Stimulated activated effector memory CD8-positive, alpha-beta T cell treated with anti-CD3 and anti-CD28 coated beads, Interleukin-12 subunit alpha, Interleukin-12 subunit beta, amount 100 ng/mL, for 72 hours (primary cell): Measurements from ENCODE around the gene MMP17.

Experiments
- ATAC-seq: fragments of 150-1000 bp; cut with Tn5 transposase; 2 replicates; pipeline ENCODE4 v1.10.0; 2021
- DNase-seq, 2 donors: peaks; one replicate each; pipeline ENCODE4 v3.0.0; 2021 to 2022; ENCODE audit warnings: low spot score in 2 of 2
- H3K27ac Mint-ChIP-seq: one replicate; pipeline ENCODE4 v1.8.0; 2022; ENCODE audit warnings: mild to moderate bottlenecking, mixed read lengths
- H3K36me3 Mint-ChIP-seq: one replicate; pipeline ENCODE4 v1.8.0; 2022; ENCODE audit warnings: mild to moderate bottlenecking, mixed read lengths
- H3K4me1 Mint-ChIP-seq: one replicate; pipeline ENCODE4 v1.8.0; 2022; ENCODE audit warnings: mixed read lengths
- H3K4me3 Mint-ChIP-seq: one replicate; pipeline ENCODE4 v1.8.0; 2022; ENCODE audit warnings: mild to moderate bottlenecking, mixed read lengths
- H3K9me3 Mint-ChIP-seq: one replicate; pipeline ENCODE4 v1.8.0; 2022; ENCODE audit warnings: mixed read lengths

The MMP17 gene

GRCh38 chr12:131832321-131833231 is 4.4 kb downstream of the MMP17 start:
- Mint-ChIP-seq H3K4me3 (no peak overlapping the region), H3K9me3 (no peaks in the 10 kb centered on the region), H3K36me3 (no peaks in the 10 kb centered on the region), H3K4me1 (peaks cover 7% of the 10 kb centered on the region), H3K27ac (no peak overlapping the region)
- DNase-seq (no peak), ATAC-seq (no peak)

- no peak overlapping the region for H3K27ac Mint-ChIP-seq
- ATAC-seq = no peak
- H3K4me1 Mint-ChIP-seq = peaks cover 7% of the 10 kb centered on the region
- DNase-seq = no peak
- H3K4me3 Mint-ChIP-seq = no peak overlapping the region
- H3K36me3 Mint-ChIP-seq = no peaks in the 10 kb centered on the region
- H3K9me3 Mint-ChIP-seq = no peaks in the 10 kb centered on the region
Observed at GRCh38 chr12:131833288-131833895, 5.2 kb downstream of the MMP17 start.

GRCh38 chr12:131833896-131834641 is 5.9 kb downstream of the MMP17 start:
- H3K4me1 Mint-ChIP-seq = peaks cover 7% of the 10 kb centered on the region
- H3K4me3 Mint-ChIP-seq = no peak overlapping the region
- no peaks in the 10 kb centered on the region for H3K36me3 Mint-ChIP-seq
- ATAC-seq (no peak), DNase-seq (no peak)
- H3K9me3 Mint-ChIP-seq = no peaks in the 10 kb centered on the region
- no peak overlapping the region for H3K27ac Mint-ChIP-seq

- no peak overlapping the region for H3K27ac Mint-ChIP-seq
- H3K4me1 Mint-ChIP-seq = no peaks in the 10 kb centered on the region
- H3K9me3 Mint-ChIP-seq = no peaks in the 10 kb centered on the region
- ATAC-seq (no peak), DNase-seq (no peak)
- H3K36me3 Mint-ChIP-seq = no peaks in the 10 kb centered on the region
- H3K4me3 Mint-ChIP-seq = no peak overlapping the region
Observed at GRCh38 chr12:131834798-131835615, 6.8 kb downstream of the MMP17 start.

DNA sequence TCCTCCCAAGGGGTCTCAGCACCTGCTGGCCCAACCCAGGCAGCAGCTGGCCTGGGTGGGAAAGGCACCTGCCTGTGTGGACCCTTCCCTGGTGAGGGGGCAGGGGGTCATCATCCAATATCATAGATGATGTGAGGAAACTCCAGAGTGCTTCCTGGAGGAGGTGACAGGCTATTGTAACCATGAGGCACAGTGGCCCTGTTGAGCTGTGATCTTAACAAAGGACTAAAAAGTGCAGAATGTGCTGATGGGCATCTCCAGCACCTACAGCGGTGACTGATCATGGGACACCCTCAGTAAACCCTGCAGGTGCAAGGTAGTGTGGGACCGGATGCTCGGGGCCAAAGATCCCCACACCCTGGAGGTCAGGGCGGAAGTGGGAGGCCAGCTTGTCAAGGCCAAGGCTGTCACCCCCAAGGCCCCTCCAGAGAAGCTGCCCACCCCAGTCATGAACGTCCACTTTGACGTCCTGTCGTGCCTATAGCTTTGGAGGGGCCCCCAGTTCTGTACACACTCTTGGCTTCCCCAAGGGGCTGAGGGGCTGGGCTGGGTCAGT is 7.5 kb downstream of the MMP17 start:
- no peak overlapping the region for H3K27ac Mint-ChIP-seq
- DNase-seq = no peak
- no peak overlapping the region for H3K4me3 Mint-ChIP-seq
- no peaks in the 10 kb centered on the region for H3K9me3 Mint-ChIP-seq
- H3K4me1 Mint-ChIP-seq = no peaks in the 10 kb centered on the region
- no peak for ATAC-seq
- no peaks in the 10 kb centered on the region for H3K36me3 Mint-ChIP-seq

DNA sequence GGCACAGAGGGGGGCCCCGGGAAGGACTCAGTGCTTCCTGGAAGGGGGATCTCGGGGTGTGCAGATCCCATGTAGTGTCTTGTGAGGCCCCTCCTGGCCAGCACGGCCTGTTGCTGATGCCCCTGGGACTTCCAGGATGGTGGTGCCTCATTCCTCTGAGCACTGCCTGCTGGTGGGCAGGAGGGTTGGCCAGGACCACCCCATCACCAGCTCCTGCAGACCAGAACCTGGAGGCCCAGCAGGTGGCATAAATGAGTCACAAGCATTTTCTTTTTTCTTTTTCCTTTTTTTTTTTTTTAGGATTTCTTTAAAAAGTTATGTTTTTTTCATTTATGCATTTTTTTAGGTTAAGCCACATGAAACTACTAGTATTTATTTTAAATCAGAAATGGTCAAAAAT is 8.0 kb downstream of the MMP17 start:
- DNase-seq = no peak
- no peak for ATAC-seq
- no peak overlapping the region for H3K27ac Mint-ChIP-seq
- no peaks in the 10 kb centered on the region for H3K4me1 Mint-ChIP-seq
- H3K9me3 Mint-ChIP-seq = no peaks in the 10 kb centered on the region
- H3K4me3 Mint-ChIP-seq = no peak overlapping the region
- H3K36me3 Mint-ChIP-seq = no peaks in the 10 kb centered on the region

DNA sequence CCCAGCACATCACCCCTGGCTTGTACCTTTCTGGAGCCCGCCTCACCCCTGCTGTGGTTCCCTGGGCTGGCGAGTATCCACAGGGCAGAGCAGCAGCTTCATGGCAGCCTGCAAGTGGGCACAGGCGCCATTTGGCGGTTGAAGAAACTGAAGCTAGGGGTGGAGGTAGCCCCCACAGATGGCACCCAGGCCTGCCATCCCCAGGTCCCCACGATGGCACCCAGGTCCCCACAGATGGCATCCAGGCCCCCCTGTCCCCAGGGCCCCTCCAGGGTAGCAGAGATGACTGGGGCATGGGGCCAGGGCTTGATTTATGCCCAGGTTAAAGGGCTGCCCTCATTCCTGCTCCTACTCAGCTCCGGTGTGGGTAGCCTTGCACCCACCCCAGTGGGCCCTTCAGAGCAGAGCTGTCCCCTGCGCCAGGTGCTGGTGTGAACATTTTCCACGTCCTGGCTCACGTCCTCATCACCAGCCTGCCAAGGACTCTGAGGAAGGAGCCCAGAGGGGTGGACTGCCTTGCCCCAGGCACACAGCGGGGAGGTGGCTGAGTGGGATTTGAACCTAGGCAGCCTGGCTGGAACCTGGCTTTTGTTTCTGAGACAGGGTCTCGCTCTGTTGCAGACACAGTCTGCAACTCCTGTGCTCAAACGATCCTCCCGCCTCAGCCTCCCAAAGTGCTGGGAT is 8.7 kb downstream of the MMP17 start:
- DNase-seq = no peak
- H3K27ac Mint-ChIP-seq = no peak overlapping the region
- H3K4me1 Mint-ChIP-seq = no peaks in the 10 kb centered on the region
- no peak overlapping the region for H3K4me3 Mint-ChIP-seq
- ATAC-seq = no peak
- H3K9me3 Mint-ChIP-seq = no peaks in the 10 kb centered on the region
- no peaks in the 10 kb centered on the region for H3K36me3 Mint-ChIP-seq

DNA sequence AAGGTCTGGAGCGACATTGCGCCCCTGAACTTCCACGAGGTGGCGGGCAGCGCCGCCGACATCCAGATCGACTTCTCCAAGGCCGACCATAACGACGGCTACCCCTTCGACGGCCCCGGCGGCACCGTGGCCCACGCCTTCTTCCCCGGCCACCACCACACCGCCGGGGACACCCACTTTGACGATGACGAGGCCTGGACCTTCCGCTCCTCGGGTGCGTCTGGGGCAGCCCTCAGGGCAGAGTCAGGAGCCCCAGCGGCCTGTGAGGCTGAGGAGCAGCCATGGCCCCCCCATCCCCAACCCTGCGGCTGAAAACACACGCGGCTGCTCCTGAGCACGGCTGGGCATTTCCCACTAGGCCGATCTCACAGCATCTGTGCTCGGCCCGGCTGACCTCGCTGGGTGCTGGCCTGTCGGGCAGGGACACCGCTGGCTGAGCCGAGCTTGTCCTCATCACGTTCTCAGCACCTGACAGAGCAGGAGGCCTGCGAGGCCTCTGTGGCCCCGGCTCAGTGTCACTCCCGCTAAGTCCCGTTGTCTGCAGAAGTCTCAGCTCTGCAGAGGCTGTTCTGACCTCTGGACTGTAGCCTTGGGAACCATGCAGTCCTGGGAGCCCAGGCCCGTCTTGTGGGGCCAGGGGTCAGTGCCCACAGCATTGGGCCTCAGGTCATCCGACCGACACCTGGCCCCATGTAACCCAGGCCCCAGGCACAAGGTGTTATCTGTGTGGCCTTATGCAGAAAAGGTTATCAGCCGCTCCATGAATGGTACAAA is 12.6 kb downstream of the MMP17 start:
- DNase-seq (no peak), ATAC-seq (no peak)
- Mint-ChIP-seq H3K9me3 (no peaks in the 10 kb centered on the region), H3K4me1 (no peaks in the 10 kb centered on the region), H3K27ac (no peak overlapping the region), H3K4me3 (no peak overlapping the region), H3K36me3 (no peaks in the 10 kb centered on the region)

GRCh38 chr12:131841547-131841946 is 13.4 kb downstream of the MMP17 start:
- no peak for DNase-seq
- Mint-ChIP-seq H3K4me3 (no peak overlapping the region), H3K9me3 (no peaks in the 10 kb centered on the region), H3K36me3 (no peaks in the 10 kb centered on the region), H3K4me1 (no peaks in the 10 kb centered on the region), H3K27ac (no peak overlapping the region)
- ATAC-seq = no peak

GRCh38 chr12:131842169-131842568 is 14.0 kb downstream of the MMP17 start:
- H3K4me1 Mint-ChIP-seq = no peaks in the 10 kb centered on the region
- no peak overlapping the region for H3K4me3 Mint-ChIP-seq

DNA sequence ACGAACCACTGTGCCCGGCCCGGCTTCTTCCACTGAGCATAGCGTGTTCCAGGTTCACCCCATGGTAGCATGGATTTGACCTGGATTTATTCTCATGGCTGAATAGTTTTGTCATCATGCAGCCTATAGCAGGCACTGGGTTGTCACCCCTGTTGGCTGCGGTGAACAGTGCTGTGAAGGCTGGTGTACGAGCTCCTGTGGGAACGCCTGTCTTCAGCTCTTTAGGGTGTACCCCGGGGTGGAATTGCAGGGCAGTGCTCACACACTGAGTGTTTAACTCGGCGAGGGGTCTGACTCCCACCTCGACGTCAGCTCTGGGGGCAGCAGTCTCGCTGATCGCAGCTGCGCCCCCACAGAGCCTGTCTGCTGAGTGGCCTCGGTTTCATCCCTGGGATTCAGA is 15.3 kb downstream of the MMP17 start:
- no peaks in the 10 kb centered on the region for H3K9me3 Mint-ChIP-seq
- DNase-seq (no peak), ATAC-seq (no peak)
- no peaks in the 10 kb centered on the region for H3K4me1 Mint-ChIP-seq
- no peak overlapping the region for H3K4me3 Mint-ChIP-seq
- no peaks in the 10 kb centered on the region for H3K36me3 Mint-ChIP-seq
- no peak overlapping the region for H3K27ac Mint-ChIP-seq

More at GRCh38 chr12:131842169-131842568, 14.0 kb downstream of the MMP17 start:
- ATAC-seq = no peak
- H3K36me3 Mint-ChIP-seq = no peaks in the 10 kb centered on the region
- DNase-seq = no peak
- H3K27ac Mint-ChIP-seq = no peak overlapping the region
- no peaks in the 10 kb centered on the region for H3K9me3 Mint-ChIP-seq

DNA sequence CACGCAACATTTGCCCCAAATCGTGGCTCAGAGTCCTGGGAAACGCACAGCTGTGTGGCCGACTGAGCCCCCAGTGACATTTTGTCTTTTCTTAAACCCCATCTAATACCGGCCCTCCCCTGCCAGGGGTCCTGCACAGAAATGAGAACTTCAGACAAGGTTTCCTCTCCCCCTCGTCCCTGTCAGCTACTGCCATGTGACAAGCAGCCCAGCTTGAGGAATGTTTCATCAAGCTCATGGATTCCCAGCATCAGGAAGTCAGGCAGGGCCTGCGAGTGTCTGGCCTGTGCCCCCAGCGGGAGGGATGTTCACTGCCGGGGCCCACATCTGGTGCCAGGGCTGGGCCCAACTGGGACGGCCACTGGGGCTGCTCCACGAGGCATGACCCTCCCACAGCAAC is 15.9 kb downstream of the MMP17 start:
- Mint-ChIP-seq H3K27ac (no peak overlapping the region), H3K9me3 (no peaks in the 10 kb centered on the region), H3K36me3 (no peaks in the 10 kb centered on the region), H3K4me1 (no peaks in the 10 kb centered on the region), H3K4me3 (no peak overlapping the region)
- DNase-seq (no peak), ATAC-seq (no peak)

DNA sequence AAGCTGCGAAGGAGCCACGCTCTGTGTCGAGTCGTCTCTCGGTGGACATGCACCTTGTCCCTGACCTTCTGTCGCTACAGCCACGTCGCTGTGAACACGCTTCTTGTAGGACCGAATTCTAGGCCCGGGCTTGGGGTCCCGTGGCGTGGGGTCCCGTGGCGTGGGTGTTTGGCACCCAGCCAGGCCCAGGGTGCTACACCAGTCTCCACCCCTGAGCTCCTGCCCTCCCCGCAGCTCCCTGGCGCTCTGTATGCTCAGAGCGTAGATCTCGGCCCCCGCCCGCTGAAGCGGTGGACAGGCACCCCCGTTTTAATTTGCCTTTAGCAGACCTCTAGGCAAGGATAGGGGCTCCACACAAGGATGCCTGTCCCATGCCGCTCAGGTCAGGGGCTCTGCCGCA is 16.5 kb downstream of the MMP17 start:
- Mint-ChIP-seq H3K4me3 (no peak overlapping the region), H3K36me3 (no peaks in the 10 kb centered on the region), H3K4me1 (no peaks in the 10 kb centered on the region), H3K9me3 (no peaks in the 10 kb centered on the region), H3K27ac (no peak overlapping the region)
- no peak for ATAC-seq
- DNase-seq = no peak

DNA sequence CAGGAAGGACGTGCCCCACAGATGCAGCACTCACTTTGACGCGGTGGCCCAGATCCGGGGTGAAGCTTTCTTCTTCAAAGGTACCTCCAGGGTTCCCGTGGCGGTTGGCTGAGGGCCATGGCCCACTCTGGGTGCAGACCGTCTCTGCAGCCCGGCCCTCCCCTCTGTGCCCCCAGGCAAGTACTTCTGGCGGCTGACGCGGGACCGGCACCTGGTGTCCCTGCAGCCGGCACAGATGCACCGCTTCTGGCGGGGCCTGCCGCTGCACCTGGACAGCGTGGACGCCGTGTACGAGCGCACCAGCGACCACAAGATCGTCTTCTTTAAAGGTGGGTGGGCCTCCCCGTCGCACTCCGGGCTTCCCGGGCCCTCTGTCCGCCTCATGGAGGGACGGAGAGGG is 16.9 kb downstream of the MMP17 start:
- no peak for ATAC-seq
- H3K9me3 Mint-ChIP-seq = no peaks in the 10 kb centered on the region

More for the DNA sequence above, 16.9 kb downstream of the MMP17 start:
- H3K27ac Mint-ChIP-seq = no peak overlapping the region
- no peaks in the 10 kb centered on the region for H3K36me3 Mint-ChIP-seq
- no peaks in the 10 kb centered on the region for H3K4me1 Mint-ChIP-seq
- no peak overlapping the region for H3K4me3 Mint-ChIP-seq
- no peak for DNase-seq
